WTC11 (cell line): Measurements from ENCODE around the gene CD74. TPM values are rescaled to one million over a fixed set of nuclear protein-coding genes. Genes with fewer than 3 reads are reported as not detected.

Experiments
- ATAC-seq: fragments of 200-7000 bp; cut with Tn5 transposase; 2 replicates; pipeline ENCODE4 v1.10.0; 2021; ENCODE audit warnings: mild to moderate bottlenecking, moderate library complexity
- CTCF ChIA-PET: fragments of 300-600 bp; sonication (Branson Sonifier 250); formaldehyde crosslinking; loops from one replicate; lab custom pipeline; 2021; ENCODE audit warnings: antibody characterized with exemption; lab: Charles Lee
- POLR2A ChIA-PET: fragments of 350-600 bp; sonication (Branson Sonifier 250); formaldehyde crosslinking; loops from one replicate; lab custom pipeline; 2021; ENCODE audit warnings: antibody characterized with exemption; lab: Charles Lee
- DNase-seq: peaks from one replicate; pipeline ENCODE4 v3.0.0; 2021; ENCODE audit warnings: low spot score
- H3K27ac Mint-ChIP-seq: 2 replicates; pipeline ENCODE4 v1.8.0; 2021; ENCODE audit warnings: mixed read lengths
- H3K27me3 Mint-ChIP-seq: 2 replicates; pipeline ENCODE4 v1.8.0; 2021; ENCODE audit warnings: low read depth, mild to moderate bottlenecking, moderate library complexity, mixed read lengths
- H3K36me3 Mint-ChIP-seq: 2 replicates; pipeline ENCODE4 v1.8.0; 2021; ENCODE audit warnings: mixed read lengths
- H3K4me1 Mint-ChIP-seq: 2 replicates; pipeline ENCODE4 v1.8.0; 2022; ENCODE audit warnings: mixed read lengths
- H3K4me3 Mint-ChIP-seq: 2 replicates; pipeline ENCODE4 v1.8.0; 2021; ENCODE audit warnings: mild to moderate bottlenecking, moderate library complexity, mixed read lengths
- H3K9me3 Mint-ChIP-seq: 2 replicates; pipeline ENCODE4 v1.8.0; 2021; ENCODE audit warnings: mixed read lengths
- CBFB ChIP-seq: sonication (generic); formaldehyde crosslinking; IDR thresholded peaks from 2 replicates; pipeline ENCODE4 v1.8.1; 2022; ENCODE audit warnings: mild to moderate bottlenecking, low read depth, missing genetic modification reagents
- CREM ChIP-seq: sonication (generic); formaldehyde crosslinking; IDR thresholded peaks from 2 replicates; pipeline ENCODE4 v1.8.1; 2022; ENCODE audit warnings: mild to moderate bottlenecking, missing genetic modification reagents, moderate library complexity
- ELF4 ChIP-seq: sonication (generic); formaldehyde crosslinking; IDR thresholded peaks from 2 replicates; pipeline ENCODE4 v1.8.1; 2022; ENCODE audit warnings: low read depth, mild to moderate bottlenecking, moderate library complexity, missing genetic modification reagents
- FOXK1 ChIP-seq: sonication (generic); formaldehyde crosslinking; IDR thresholded peaks from 2 replicates; pipeline ENCODE4 v1.8.0; 2022; ENCODE audit warnings: mild to moderate bottlenecking, moderate library complexity, missing genetic modification reagents
- FOXP1 ChIP-seq: sonication (generic); formaldehyde crosslinking; IDR thresholded peaks from 2 replicates; pipeline ENCODE4 v1.8.0; 2022; ENCODE audit warnings: missing genetic modification reagents, mild to moderate bottlenecking, moderate library complexity, borderline replicate concordance
- GTF2I ChIP-seq: fragments of 250-450 bp; sonication (Bioruptor Pico); conservative IDR thresholded peaks from 2 replicates; pipeline ENCODE4 v1.4.0; 2021; ENCODE audit warnings: mild to moderate bottlenecking
- JAZF1 ChIP-seq: fragments of 250-450 bp; sonication (Bioruptor Pico); IDR thresholded peaks from 2 replicates; pipeline ENCODE4 v1.9.0; 2021; ENCODE audit warnings: moderate library complexity, mild to moderate bottlenecking, inconsistent platforms
- KAT7 ChIP-seq: sonication (generic); formaldehyde crosslinking; IDR thresholded peaks from 2 replicates; pipeline ENCODE4 v1.8.1; 2023; ENCODE audit warnings: missing genetic modification reagents, mild to moderate bottlenecking, borderline replicate concordance
- NFATC4 ChIP-seq: fragments of 250-450 bp; sonication (Bioruptor Pico); IDR thresholded peaks from 2 replicates; pipeline ENCODE4 v1.9.0; 2021; ENCODE audit warnings: mild to moderate bottlenecking
- NFYB ChIP-seq: sonication (generic); formaldehyde crosslinking; conservative IDR thresholded peaks from 2 replicates; pipeline ENCODE4 v1.8.0; 2022; ENCODE audit warnings: low read depth, missing genetic modification reagents
- ZNF317 ChIP-seq: sonication (generic); formaldehyde crosslinking; IDR thresholded peaks from 2 replicates; pipeline ENCODE4 v1.8.1; 2023; ENCODE audit warnings: low read depth, mild to moderate bottlenecking, moderate library complexity, missing genetic modification reagents, borderline replicate concordance
- total RNA-seq: library from RNA; stranded (reverse); gene quantifications from 3 replicates; pipeline ENCODE4 v1.2.3, GENCODE V29; 2021
- TF ChIP-seq, protein P1 (sequence below): fragments of 250-450 bp; sonication (Bioruptor Pico); conservative IDR thresholded peaks from 2 replicates; pipeline ENCODE4 v1.9.0; 2021; ENCODE audit warnings: mild to moderate bottlenecking
- TF ChIP-seq, protein P2 (sequence below): fragments of 200-600 bp; IDR thresholded peaks from 2 replicates; pipeline ENCODE4 v1.8.0; 2022; ENCODE audit warnings: antibody characterized with exemption
- TF ChIP-seq, protein P3 (sequence below): fragments of 250-450 bp; sonication (Bioruptor Pico); IDR thresholded peaks from 2 replicates; pipeline ENCODE4 v2.1.2; 2022; ENCODE audit warnings: mild to moderate bottlenecking, moderate library complexity
- TF ChIP-seq, protein P4 (sequence below): fragments of 250-450 bp; sonication (Bioruptor Pico); IDR thresholded peaks from 2 replicates; pipeline ENCODE4 v1.8.0; 2021; ENCODE audit warnings: mild to moderate bottlenecking
- TF ChIP-seq, protein P5 (sequence below): sonication (generic); formaldehyde crosslinking; IDR thresholded peaks from 2 replicates; pipeline ENCODE4 v1.8.0; 2022; ENCODE audit warnings: mild to moderate bottlenecking, missing genetic modification reagents
- TF ChIP-seq, protein P6 (sequence below): sonication (generic); formaldehyde crosslinking; IDR thresholded peaks from 2 replicates; pipeline ENCODE4 v1.8.1; 2022; ENCODE audit warnings: missing genetic modification reagents, borderline replicate concordance
- TF ChIP-seq, protein P7 (sequence below): sonication (generic); formaldehyde crosslinking; IDR thresholded peaks from 2 replicates; pipeline ENCODE4 v1.8.1; 2023; ENCODE audit warnings: mild to moderate bottlenecking, missing genetic modification reagents, moderate library complexity

Gene CD74
- total RNA-seq, 1 experiment from 2014 or later: 28.2 TPM

DNA sequence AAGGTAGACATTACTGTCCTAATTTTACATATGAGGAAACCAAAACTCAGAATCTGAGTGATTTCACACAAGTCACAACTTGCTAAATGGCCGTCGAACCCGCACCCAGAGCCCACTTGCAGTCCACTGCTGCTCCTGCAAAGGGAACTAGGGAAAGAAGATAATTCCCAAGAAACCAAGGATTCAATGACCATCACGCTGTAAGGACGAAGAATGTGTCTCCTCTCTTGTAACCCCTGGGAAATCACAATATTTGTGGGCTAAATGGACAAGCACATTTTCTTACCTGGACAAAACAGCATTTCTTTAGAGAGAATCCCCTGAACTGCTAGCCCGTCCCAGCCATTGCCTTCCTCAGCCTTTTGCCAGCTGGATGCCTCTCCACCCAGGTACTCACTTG lies 34.5 kb upstream of the CD74 start:
- DNase-seq (no peak), ATAC-seq (no peak)
- peaks cover 33% of the 10 kb centered on the region for H3K4me1 Mint-ChIP-seq
- TF ChIP-seq CREM (CRISPR knock-in tag): no peak
- no peak for TF ChIP-seq FOXP1 (CRISPR knock-in tag)
- TF ChIP-seq GTF2I: no peak
- TF ChIP-seq, protein P1, sequence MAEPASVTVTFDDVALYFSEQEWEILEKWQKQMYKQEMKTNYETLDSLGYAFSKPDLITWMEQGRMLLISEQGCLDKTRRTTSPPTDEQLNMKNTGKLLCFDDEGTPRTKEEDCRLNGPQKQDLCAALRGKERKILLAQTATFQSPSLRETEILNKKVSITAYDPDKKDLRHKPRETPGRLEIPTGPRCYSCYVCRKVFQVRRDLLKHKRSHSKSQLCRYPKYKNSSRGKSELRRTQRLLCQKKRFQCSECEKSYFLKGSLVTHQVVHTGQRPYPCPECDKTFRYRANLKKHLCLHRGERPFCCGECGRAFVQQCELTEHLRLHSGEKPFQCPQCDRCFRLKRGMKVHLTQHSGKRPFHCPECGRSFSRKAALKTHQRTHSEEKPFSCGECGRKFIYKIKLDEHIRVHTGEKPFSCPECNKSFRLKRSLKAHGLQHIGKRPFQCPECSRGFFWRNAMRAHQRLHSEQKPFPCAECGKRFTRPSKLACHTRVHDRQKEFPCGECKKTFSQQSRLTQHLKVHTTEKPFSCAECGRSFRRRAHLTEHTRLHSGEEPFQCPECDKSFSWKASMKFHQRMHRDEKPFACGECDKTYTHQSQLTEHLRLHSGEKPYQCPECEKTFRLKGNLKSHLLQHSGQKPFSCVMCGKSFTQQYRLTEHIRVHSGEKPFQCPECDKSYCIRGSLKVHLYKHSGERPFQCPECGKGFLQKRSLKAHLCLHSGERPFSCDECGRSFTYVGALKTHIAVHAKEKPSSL: no peak
- TF ChIP-seq, protein P2, sequence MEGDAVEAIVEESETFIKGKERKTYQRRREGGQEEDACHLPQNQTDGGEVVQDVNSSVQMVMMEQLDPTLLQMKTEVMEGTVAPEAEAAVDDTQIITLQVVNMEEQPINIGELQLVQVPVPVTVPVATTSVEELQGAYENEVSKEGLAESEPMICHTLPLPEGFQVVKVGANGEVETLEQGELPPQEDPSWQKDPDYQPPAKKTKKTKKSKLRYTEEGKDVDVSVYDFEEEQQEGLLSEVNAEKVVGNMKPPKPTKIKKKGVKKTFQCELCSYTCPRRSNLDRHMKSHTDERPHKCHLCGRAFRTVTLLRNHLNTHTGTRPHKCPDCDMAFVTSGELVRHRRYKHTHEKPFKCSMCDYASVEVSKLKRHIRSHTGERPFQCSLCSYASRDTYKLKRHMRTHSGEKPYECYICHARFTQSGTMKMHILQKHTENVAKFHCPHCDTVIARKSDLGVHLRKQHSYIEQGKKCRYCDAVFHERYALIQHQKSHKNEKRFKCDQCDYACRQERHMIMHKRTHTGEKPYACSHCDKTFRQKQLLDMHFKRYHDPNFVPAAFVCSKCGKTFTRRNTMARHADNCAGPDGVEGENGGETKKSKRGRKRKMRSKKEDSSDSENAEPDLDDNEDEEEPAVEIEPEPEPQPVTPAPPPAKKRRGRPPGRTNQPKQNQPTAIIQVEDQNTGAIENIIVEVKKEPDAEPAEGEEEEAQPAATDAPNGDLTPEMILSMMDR: no peak
- TF ChIP-seq NFATC4 (CRISPR knock-in tag): no peak
- TF ChIP-seq, protein P3, sequence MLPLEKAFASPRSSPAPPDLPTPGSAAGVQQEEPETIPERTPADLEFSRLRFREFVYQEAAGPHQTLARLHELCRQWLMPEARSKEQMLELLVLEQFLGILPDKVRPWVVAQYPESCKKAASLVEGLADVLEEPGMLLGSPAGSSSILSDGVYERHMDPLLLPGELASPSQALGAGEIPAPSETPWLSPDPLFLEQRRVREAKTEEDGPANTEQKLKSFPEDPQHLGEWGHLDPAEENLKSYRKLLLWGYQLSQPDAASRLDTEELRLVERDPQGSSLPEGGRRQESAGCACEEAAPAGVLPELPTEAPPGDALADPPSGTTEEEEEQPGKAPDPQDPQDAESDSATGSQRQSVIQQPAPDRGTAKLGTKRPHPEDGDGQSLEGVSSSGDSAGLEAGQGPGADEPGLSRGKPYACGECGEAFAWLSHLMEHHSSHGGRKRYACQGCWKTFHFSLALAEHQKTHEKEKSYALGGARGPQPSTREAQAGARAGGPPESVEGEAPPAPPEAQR: no peak
- TF ChIP-seq, protein P4, sequence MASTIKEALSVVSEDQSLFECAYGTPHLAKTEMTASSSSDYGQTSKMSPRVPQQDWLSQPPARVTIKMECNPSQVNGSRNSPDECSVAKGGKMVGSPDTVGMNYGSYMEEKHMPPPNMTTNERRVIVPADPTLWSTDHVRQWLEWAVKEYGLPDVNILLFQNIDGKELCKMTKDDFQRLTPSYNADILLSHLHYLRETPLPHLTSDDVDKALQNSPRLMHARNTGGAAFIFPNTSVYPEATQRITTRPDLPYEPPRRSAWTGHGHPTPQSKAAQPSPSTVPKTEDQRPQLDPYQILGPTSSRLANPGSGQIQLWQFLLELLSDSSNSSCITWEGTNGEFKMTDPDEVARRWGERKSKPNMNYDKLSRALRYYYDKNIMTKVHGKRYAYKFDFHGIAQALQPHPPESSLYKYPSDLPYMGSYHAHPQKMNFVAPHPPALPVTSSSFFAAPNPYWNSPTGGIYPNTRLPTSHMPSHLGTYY (CRISPR knock-in tag): no peak
- TF ChIP-seq, protein P5, sequence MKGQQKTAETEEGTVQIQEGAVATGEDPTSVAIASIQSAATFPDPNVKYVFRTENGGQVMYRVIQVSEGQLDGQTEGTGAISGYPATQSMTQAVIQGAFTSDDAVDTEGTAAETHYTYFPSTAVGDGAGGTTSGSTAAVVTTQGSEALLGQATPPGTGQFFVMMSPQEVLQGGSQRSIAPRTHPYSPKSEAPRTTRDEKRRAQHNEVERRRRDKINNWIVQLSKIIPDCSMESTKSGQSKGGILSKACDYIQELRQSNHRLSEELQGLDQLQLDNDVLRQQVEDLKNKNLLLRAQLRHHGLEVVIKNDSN (CRISPR knock-in tag): no peak
- no peak for TF ChIP-seq JAZF1 (CRISPR knock-in tag)
- TF ChIP-seq ZNF317 (CRISPR knock-in tag): no peak
- no peak for TF ChIP-seq KAT7 (CRISPR knock-in tag)
- no peak for TF ChIP-seq ELF4
- TF ChIP-seq, protein P6, sequence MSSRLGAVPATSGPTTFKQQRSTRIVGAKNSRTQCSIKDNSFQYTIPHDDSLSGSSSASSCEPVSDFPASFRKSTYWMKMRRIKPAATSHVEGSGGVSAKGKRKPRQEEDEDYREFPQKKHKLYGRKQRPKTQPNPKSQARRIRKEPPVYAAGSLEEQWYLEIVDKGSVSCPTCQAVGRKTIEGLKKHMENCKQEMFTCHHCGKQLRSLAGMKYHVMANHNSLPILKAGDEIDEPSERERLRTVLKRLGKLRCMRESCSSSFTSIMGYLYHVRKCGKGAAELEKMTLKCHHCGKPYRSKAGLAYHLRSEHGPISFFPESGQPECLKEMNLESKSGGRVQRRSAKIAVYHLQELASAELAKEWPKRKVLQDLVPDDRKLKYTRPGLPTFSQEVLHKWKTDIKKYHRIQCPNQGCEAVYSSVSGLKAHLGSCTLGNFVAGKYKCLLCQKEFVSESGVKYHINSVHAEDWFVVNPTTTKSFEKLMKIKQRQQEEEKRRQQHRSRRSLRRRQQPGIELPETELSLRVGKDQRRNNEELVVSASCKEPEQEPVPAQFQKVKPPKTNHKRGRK: no peak
- TF ChIP-seq NFYB (CRISPR knock-in tag): no peak
- TF ChIP-seq, protein P7, sequence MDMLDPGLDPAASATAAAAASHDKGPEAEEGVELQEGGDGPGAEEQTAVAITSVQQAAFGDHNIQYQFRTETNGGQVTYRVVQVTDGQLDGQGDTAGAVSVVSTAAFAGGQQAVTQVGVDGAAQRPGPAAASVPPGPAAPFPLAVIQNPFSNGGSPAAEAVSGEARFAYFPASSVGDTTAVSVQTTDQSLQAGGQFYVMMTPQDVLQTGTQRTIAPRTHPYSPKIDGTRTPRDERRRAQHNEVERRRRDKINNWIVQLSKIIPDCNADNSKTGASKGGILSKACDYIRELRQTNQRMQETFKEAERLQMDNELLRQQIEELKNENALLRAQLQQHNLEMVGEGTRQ (CRISPR knock-in tag): no peak
- no peak for TF ChIP-seq FOXK1 (CRISPR knock-in tag)
- TF ChIP-seq CBFB (CRISPR knock-in tag): no peak
- ChIA-PET CTCF (no interaction called here), POLR2A (no interaction called here)
- H3K4me3 Mint-ChIP-seq: peak overlapping the region; percentile 100
- peak overlapping the region; percentile 99 for H3K27ac Mint-ChIP-seq
- no peaks in the 10 kb centered on the region; the same call in 1 of the 2 replicates for H3K27me3 Mint-ChIP-seq
- peaks cover 4% of the 10 kb centered on the region for H3K9me3 Mint-ChIP-seq
- H3K36me3 Mint-ChIP-seq: peaks cover 61% of the 10 kb centered on the region
